NCI-H187 treated with DMSO at 0.1 percent for 48 hours (cell line): Measurements from ENCODE around the gene RAP1A.
"Not testable (repeated sequence)": the region's sequence is repeated elsewhere in the genome, so short reads cannot be mapped to it uniquely, and the experiment has no call there.

Experiments used
- DNase-seq: peaks from one replicate; lab custom pipeline; 2025; lab: John Stamatoyannopoulos, UW

Gene RAP1A

GRCh38 chr1:111629190-111629954 lies 9.8 kb downstream of the RAP1A start:
- no peak for DNase-seq

DNA sequence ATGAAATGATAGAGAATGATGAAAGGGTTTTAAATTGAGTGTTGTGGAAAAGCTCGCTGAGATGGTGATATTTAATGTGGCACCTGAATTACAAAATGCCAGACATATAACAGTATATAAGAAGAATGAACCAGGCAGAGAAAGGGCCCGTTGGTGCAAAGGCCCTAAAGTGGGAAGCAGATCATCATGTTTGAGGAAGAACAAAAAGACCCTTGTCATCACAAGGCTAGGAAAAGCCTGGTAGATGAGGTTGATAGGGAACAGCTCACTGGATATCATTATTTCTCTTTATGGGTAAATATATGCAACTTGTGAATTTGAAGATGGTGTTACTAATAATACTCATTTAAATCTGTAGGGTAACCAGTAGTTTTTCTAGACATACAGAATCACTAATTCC lies 11.0 kb downstream of the RAP1A start:
- DNase-seq = no peak

GRCh38 chr1:111631502-111631901 lies 11.9 kb downstream of the RAP1A start:
- no peak for DNase-seq

GRCh38 chr1:111632771-111633170 lies 13.2 kb downstream of the RAP1A start:
- DNase-seq = not testable (repeated sequence)

DNA sequence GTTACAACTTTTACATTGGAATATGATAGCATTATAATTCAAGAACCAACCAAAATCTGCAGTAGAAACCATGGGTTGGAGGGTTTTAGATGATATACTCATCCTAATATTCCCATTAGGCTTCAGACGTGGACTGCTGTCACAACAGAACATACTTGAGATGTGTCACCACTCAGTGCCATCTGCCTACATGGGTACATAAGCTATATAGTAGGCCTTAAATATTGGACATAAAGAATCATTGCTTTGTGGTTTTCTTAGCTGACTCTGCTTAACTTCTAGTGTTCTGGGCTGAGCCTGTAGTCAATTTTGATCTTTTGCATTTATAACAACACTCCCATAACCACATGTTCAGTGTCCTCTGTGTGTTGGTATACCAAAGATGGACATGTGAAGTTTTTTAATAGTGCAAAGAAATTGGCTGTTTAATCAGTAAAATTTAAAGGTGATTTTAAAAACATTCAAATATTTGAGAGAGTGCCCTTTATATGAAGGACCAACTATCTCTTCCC lies 14.2 kb downstream of the RAP1A start:
- DNase-seq = no peak

DNA sequence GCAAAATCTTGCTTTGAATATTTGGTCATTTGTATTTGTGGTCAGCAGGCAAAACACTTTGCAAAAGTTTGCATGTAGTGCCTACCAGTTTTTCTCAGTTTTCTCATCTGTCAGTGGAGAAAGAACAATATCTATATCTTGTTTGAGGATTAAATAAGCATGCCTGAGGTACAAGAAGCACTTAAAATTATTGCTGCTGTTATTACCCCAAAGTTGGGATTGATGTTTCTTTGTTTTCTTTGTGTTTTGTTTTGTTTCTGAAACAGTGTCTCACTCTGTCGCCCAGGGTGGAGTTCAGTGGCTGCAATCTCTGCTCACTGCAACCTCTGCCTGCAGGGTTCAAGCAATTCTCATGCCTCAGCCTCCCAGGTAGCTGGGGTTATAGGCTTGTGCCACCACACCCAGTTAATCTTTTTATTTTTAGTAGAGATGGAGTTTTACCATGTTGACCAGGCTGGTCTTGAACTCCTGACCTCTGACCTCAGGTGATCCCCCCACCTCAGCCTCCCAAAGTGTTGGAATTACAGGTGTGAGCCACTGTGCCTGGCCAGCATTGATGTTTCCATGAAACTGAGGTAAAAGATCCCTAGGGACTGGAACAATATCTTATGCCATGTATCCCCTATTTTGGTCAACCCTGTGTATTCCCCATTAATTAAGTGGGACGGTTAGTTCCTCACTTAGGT lies 15.9 kb downstream of the RAP1A start:
- DNase-seq = no peak

GRCh38 chr1:111638320-111638719 lies 18.7 kb downstream of the RAP1A start:
- DNase-seq = no peak

DNA sequence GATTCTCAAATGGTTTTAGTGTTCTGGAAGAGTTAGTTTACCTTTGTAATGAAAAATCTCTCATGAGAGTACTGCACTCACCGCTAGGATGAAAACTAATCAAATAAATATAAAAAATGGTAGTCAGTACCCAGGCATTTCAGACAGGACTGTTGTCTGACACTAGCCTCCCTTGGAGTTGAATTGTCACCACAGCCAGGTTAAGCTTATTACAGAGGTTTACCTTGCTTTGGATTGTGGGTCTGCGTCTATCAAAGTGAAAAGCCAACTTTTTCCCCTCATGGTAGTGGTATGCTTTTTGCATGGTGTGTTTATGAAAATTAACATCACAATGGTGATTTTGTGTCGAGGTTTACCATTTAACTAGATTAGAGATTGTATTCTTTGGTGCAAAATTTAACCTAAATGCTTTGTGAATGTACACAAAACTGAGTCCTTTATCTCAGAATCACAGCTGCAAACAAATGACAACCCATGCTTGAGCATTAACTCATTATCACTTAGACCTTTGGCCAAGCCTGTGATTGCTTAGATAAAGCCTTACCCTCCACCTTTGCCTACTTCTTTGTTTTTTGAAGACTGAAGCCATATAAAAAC lies 20.1 kb downstream of the RAP1A start:
- DNase-seq = no peak

GRCh38 chr1:111643097-111643496 lies 23.5 kb downstream of the RAP1A start:
- no peak for DNase-seq

GRCh38 chr1:111643696-111644095 lies 24.1 kb downstream of the RAP1A start:
- DNase-seq = no peak

DNA sequence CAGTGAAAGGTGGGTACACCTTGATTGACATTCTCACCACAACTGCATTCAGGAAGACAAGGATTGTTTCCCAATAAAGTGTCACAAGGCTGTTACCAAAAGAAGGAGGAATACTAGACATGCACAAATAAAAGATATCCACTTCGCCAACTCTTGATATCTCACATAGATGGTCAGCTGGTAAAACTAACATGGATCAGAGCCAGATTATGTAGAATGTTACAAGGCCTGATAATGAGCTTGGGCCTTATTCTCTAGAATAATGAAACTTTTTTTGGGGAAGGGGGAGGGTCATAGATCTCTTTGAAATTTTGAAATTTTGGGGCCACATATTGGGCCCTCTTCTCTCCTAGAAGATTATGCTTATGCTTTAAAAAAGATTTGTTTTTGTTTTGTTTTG lies 24.9 kb downstream of the RAP1A start:
- DNase-seq = no peak

DNA sequence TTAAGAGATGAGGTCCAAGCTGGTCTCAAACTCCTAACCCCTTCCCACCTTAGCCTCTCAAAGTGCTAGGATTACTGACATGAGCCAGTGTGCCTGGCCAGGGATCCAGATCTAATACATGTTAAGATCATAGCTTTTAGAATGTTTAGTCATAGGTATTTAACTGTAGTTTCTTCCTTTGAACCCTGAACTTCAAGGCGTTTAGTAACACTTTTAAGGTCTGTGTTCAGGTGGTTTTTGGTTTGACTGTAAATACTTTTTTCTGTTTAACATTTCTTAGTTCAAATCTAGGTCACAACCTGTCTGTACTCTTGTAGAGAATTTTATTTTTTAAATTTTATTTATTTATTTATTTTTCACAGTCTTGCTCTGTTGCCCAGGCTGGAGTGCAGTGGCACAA lies 28.1 kb downstream of the RAP1A start:
- no peak for DNase-seq

DNA sequence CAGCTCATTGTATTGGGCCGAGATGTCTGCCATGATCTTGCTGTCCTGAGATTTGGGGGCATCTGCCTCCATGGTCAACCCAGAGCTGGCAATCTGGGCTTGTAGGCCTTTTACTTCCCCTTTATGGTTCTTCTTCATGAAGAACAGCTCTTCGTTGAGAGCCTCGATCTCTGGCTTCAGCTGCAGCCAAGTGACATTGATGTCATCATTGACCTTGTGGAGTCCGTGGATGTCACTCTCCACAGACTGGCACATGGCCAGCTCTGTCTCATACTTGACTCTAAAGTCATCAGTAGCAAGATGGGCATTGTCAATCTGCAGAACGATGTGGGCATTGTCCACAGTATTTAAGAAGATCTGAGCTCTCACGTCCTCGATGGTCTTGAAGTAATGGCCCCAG lies 29.2 kb downstream of the RAP1A start:
- no peak for DNase-seq

DNA sequence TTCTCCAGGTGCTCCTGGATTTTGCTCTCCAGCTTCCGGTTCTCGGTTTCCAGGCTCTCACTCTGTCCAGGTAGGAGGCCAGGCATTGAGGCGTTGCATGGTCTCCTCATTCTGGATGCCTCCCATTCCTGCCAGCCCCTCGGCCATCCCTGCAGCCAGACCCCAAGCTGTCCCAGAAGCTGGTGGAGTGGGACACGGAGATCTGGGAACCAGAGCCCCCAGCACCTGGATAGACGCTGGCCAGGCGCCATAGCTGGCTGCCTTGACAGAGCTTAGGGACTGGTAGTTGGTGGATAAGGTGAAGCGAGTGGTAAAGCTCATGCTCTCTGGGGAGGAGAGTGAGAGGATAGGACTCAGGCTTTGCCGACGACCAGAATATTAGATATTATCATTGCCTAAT lies 29.6 kb downstream of the RAP1A start:
- no peak for DNase-seq

DNA sequence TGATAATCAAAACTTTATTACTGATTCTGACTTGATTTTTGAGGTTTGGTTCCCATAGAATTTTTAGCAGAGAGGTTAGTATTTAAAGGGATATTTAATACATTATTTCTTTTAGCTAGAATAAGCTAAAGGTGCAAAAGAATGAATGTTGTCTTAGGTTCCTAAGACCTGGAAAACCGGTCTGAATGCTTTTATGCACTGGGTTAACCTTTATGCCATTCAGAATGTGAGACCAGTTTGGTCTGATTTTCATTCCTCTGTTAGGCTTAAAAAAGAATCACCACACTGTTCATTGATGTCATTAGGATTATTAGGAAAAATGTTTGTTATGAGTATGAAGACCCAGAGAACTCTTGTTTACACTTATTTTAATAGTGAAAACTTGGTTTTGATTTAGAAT lies 30.1 kb downstream of the RAP1A start:
- DNase-seq = no peak

- no peak for DNase-seq
Measured at GRCh38 chr1:111653709-111654108, 34.1 kb downstream of the RAP1A start.

- DNase-seq = no peak
Measured at GRCh38 chr1:111654839-111655238, 35.2 kb downstream of the RAP1A start.

DNA sequence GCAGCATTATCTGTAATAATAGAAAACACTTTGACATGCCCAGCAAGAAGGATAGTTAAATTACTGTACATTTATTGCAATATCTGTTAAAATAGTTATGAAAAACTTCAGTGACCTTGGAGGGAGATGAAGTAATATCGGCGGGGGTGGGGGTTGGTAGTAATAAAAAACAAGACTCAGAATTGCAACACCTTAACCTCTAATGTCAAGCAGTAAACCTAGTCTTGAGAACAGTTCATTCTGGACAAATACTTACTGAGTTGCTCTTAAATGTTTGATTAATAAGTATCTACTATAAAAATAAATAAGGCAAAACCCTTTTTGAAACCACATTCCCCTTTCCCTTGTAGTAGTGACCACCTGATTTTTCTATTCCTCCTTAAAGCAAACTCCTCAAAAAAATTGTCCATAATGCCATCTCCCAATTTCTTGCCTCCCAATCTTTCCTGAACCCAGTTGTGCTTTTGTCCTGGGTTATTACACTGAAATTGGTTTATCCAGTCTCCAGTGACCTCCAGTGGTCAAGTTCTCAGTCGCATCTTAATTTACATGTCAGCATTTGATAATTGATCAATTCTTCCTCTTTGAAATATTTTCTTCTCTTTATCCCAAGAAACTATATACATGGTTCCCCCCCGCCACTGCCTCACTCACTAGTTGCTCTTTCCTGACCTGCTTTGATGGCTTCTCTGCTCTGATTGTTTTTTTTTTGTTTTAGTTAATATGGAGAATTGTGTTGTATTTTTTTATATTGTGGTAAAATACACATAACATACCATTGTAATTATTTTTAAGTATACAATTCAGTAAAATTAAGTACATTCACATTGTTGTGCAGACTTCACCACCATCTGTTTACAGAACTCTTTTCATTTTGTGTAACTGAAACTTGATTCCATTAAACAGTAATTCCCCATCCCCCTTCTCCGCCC lies 36.8 kb downstream of the RAP1A start:
- DNase-seq = no peak

- no peak for DNase-seq
Measured at GRCh38 chr1:111658622-111659021, 39.0 kb downstream of the RAP1A start.

- DNase-seq = no peak
Measured at GRCh38 chr1:111660204-111661150, 40.9 kb downstream of the RAP1A start.

DNA sequence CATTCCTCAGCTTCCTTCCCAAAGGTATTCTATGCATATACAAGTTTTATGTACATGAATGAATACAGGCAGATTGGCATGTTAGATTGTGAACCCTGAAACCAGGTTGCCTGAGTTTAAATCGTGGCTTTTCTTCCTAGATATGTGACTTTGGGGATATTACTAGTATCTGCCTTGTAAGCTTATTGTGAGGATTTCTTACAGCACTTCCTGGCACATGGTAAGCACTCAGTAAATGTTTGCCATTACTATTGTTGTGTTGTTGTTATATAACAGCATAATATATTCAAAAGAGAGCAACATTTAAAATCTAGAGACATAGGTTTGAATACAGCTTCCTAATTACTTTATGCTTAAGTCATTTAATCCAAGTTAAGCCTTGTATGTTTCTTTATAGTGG lies 45.1 kb downstream of the RAP1A start:
- no peak for DNase-seq
